Erythroblast (primary cell): Measurements from ENCODE around the gene TWNK.

Experiments used
- DNase-seq, 2 experiments: peaks; one replicate each; lab custom pipeline; 2025; lab: John Stamatoyannopoulos, UW
- GATA1 ChIP-seq: IDR thresholded peaks from 2 replicates; pipeline ENCODE4 v1.6.1; 2011; ENCODE audit warnings: low read depth, mild to moderate bottlenecking, control low read depth, low read length, moderate library complexity
- POLR2A ChIP-seq: IDR thresholded peaks from 2 replicates; pipeline ENCODE4 v1.6.1; 2011; ENCODE audit warnings: mild to moderate bottlenecking, low read length

The TWNK gene

GRCh38 chr10:101006593-101007098 lies 19.3 kb downstream of the TWNK start:
- no peak for TF ChIP-seq GATA1
- TF ChIP-seq POLR2A: no peak
- no peak for DNase-seq

GRCh38 chr10:101007099-101007711 lies 19.9 kb downstream of the TWNK start:
- TF ChIP-seq GATA1 (no peak), POLR2A (no peak)
- no peak for DNase-seq

GRCh38 chr10:101007915-101008822 lies 20.8 kb downstream of the TWNK start:
- TF ChIP-seq GATA1 (no peak), POLR2A (no peak)
- DNase-seq: no peak

- TF ChIP-seq GATA1 (no peak), POLR2A (no peak)
- no peak for DNase-seq
Observed at GRCh38 chr10:101008823-101009423, 21.6 kb downstream of the TWNK start.

- no peak for DNase-seq
- no peak for TF ChIP-seq GATA1
- no peak for TF ChIP-seq POLR2A
Observed at GRCh38 chr10:101010329-101010728, 23.0 kb downstream of the TWNK start.

- DNase-seq: peak; percentile 56 to 62
- no peak for TF ChIP-seq GATA1
- TF ChIP-seq POLR2A: no peak
Observed at GRCh38 chr10:101011517-101012423, 24.4 kb downstream of the TWNK start.

- no peak for TF ChIP-seq POLR2A
- no peak for TF ChIP-seq GATA1
- DNase-seq: peak; percentile 83 to 85
Observed at GRCh38 chr10:101012525-101013364, 25.4 kb downstream of the TWNK start.

- DNase-seq: no peak
- TF ChIP-seq POLR2A: no peak
- TF ChIP-seq GATA1: no peak
Observed at GRCh38 chr10:101013365-101013825, 26.1 kb downstream of the TWNK start.

- no peak for TF ChIP-seq GATA1
- no peak for TF ChIP-seq POLR2A
- peak; percentile 53 to 79 for DNase-seq
Observed at GRCh38 chr10:101014230-101014884, 27.0 kb downstream of the TWNK start.

GRCh38 chr10:101014966-101015581 lies 27.7 kb downstream of the TWNK start:
- TF ChIP-seq POLR2A (no peak), GATA1 (no peak)
- DNase-seq: peak in 1 of 2 experiments; percentile 26

GRCh38 chr10:101015582-101015973 lies 28.2 kb downstream of the TWNK start:
- no peak for DNase-seq
- no peak for TF ChIP-seq GATA1
- TF ChIP-seq POLR2A: no peak
